ENCODE results near the gene MAG.

GRCh38 chr19:35267353-35267817, 24.6 kb upstream of the MAG start:
- TF ChIP-seq EGR1 (IDR thresholded peaks at IDR 0.05; ENCODE audit: low read depth) (peak; percentile 66; the same call in 1 of the 2 replicates), CTCF (IDR thresholded peaks at IDR 0.05 in 2 of 3, conservative IDR thresholded peaks at IDR 0.05 in 1 of 3; ENCODE audit: borderline replicate concordance in 1 of 3, insufficient read depth in 1 of 3, low read depth in 2 of 3, low read length in 2 of 3) (no peak), EZH2 (IDR thresholded peaks at IDR 0.05) (no peak), ELF1 (IDR thresholded peaks at IDR 0.05; ENCODE audit: borderline replicate concordance, low read depth) (no peak), POLR2AphosphoS5 (IDR thresholded peaks at IDR 0.05; ENCODE audit: low read depth, low read length) (no peak; the same call in 1 of the 2 replicates), POLR2A (IDR thresholded peaks at IDR 0.05; ENCODE audit: borderline replicate concordance, extremely low read depth, insufficient read depth, insufficient read length) (no peak), REST (IDR thresholded peaks at IDR 0.05; ENCODE audit: low read depth) (no peak), SRF (IDR thresholded peaks at IDR 0.05; ENCODE audit: low read depth) (no peak), CEBPB (IDR thresholded peaks at IDR 0.05; ENCODE audit: low read depth) (no peak), MAX (IDR thresholded peaks at IDR 0.05) (no peak), EZH2phosphoT487 (IDR thresholded peaks at IDR 0.05; ENCODE audit: borderline replicate concordance) (no peak), YY1 (IDR thresholded peaks at IDR 0.05; ENCODE audit: extremely low read depth, insufficient replicate concordance, low read depth, low read length) (no peak), ZFX (IDR thresholded peaks at IDR 0.05) (peak; percentile 78), JUND (IDR thresholded peaks at IDR 0.05) (no peak)

Data from HCT116 (cell line).